Psoas muscle (tissue), 8 donors: ENCODE measurements around the gene SSC4D. TPM values are rescaled to one million over a fixed set of nuclear protein-coding genes. Genes with fewer than 3 reads are reported as not detected.
A peak's percentile ranks its signal among the peaks of the same experiment; 100 is the strongest.

ENCODE experiments used
- ATAC-seq, 4 donors: fragments of 200-7000 bp; cut with Tn5 transposase; one replicate each; pipeline ENCODE4 v1.9.1; 2020; ENCODE audit warnings: moderate library complexity in 3 of 4, mild to moderate bottlenecking in 2 of 4
- DNase-seq, 2 donors: peaks; one replicate each; pipeline ENCODE4 v3.0.0-alpha.2; 2020
- H3K27ac ChIP-seq: fragments of 200-600 bp; one replicate; pipeline ENCODE4 v1.8.0; 2022
- H3K27me3 ChIP-seq, 3 donors: fragments of 200-600 bp in 1 of 3; one replicate each; pipeline versions ENCODE4 v1.6.1 to v1.8.0; 2013 to 2022; ENCODE audit warnings: low read length in 2 of 3, mild to moderate bottlenecking in 2 of 3, moderate library complexity in 1 of 3; ENCODE audit not compliant: insufficient read depth in 3 of 3
- H3K36me3 ChIP-seq, 2 donors: fragments of 200-600 bp in 1 of 2; one replicate each; pipeline versions ENCODE4 v1.6.1 to v1.8.0; 2013 to 2022; ENCODE audit warnings: low read depth in 1 of 2, mild to moderate bottlenecking in 1 of 2, moderate library complexity in 1 of 2; ENCODE audit not compliant: insufficient read depth in 1 of 2
- H3K4me1 ChIP-seq: fragments of 200-600 bp; one replicate; pipeline ENCODE4 v1.8.0; 2022
- H3K4me3 ChIP-seq: fragments of 200-600 bp; one replicate; pipeline ENCODE4 v1.8.0; 2022; ENCODE audit warnings: mild to moderate bottlenecking
- H3K9me3 ChIP-seq: fragments of 200-600 bp; one replicate; pipeline ENCODE4 v1.8.0; 2022
- WGBS, 3 donors: extraction: QIAGEN DNeasy Blood & Tissue Kit; methylation state at CpG; one replicate each; pipeline versions ENCODE4 v1.1.6 to v1.1.7; 2013; 5-methylcytosine and 5-hydroxymethylcytosine counted together
- intact Hi-C, 2 donors: fragments of 100-400 bp; cut with DNase I; formaldehyde crosslinking; loops; one replicate each; pipeline versions ENCODE4 v1.11.0 to v1.14.2; 2022
- polyA plus RNA-seq, 3 donors: library from polyadenylated mRNA; stranded (reverse); fragments of 200-250 nt; gene quantifications; one replicate each; pipeline ENCODE4 v1.2.3, GENCODE V29; 2013
- total RNA-seq, 4 donors: library from RNA; stranded (reverse); fragmentation: NEBNext Ultra II Directional in 2 of 4; extraction: Animal tissue kit (Norgen Biotek cat#: 25700) in 2 of 4; gene quantifications; one replicate each; pipeline versions ENCODE4 v1.2.1 to v1.2.4, GENCODE V29; 2021 to 2023
- TF ChIP-seq, protein P1 (sequence below): fragments of 200-600 bp; IDR thresholded peaks from one replicate; pipeline ENCODE4 v1.8.0; 2022; ENCODE audit warnings: antibody characterized with exemption
- donor health status: healthy with polysubstance abuse.
- donor health status: DM: no; HTN: no; CAD: no; lungs with moderate emphysema.
- donor health status: Bipolar disorder and iron deficiency.
- donor health status: healthy.
- donor health status: DM: yes; HTN: yes; CAD: no.
- donor health status: DM: no; HTN: no; CAD: no.
- donor health status: DM: no; HTN: no; CAD: no.
- donor health status: DM: yes; HTN: yes; CAD: no.

SSC4D gene
- total and polyA plus RNA-seq, 7 donors = 0.79 to 3.3 (median 1.0) TPM

- peak overlapping the region; percentile 84 for H3K27ac ChIP-seq
Measured at GRCh38 chr7:76340617-76341131, 68.8 kb downstream of the SSC4D start.

More at GRCh38 chr7:76340617-76341131, 68.8 kb downstream of the SSC4D start:
- WGBS, 3 donors = 55 to 74% (median 56%) methylated on average over 3 of the region's 3 CpGs
- H3K27me3 ChIP-seq = no peaks in the 10 kb centered on the region
- DNase-seq = no peak
- peaks cover 86% of the 10 kb centered on the region for H3K4me1 ChIP-seq
- H3K4me3 ChIP-seq = peak overlapping the region; percentile 33
- TF ChIP-seq, protein P1, sequence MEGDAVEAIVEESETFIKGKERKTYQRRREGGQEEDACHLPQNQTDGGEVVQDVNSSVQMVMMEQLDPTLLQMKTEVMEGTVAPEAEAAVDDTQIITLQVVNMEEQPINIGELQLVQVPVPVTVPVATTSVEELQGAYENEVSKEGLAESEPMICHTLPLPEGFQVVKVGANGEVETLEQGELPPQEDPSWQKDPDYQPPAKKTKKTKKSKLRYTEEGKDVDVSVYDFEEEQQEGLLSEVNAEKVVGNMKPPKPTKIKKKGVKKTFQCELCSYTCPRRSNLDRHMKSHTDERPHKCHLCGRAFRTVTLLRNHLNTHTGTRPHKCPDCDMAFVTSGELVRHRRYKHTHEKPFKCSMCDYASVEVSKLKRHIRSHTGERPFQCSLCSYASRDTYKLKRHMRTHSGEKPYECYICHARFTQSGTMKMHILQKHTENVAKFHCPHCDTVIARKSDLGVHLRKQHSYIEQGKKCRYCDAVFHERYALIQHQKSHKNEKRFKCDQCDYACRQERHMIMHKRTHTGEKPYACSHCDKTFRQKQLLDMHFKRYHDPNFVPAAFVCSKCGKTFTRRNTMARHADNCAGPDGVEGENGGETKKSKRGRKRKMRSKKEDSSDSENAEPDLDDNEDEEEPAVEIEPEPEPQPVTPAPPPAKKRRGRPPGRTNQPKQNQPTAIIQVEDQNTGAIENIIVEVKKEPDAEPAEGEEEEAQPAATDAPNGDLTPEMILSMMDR = no peak
- no peaks in the 10 kb centered on the region for H3K9me3 ChIP-seq
- ATAC-seq = peak in 1 of 4 donors; percentile 17
- intact Hi-C loops = no loop called here
- peaks cover 3 to 40% of the 10 kb centered on the region in 2 donors for H3K36me3 ChIP-seq

Other genes with a start within 250 kb of the SSC4D start
- 1 to 10 TPM in 2 of 4 donors, under 1 TPM in 2; 0.66 to 1.9 (median 1.1) TPM for gene SRRM3, start 207.8 kb downstream of the SSC4D start, total RNA-seq
- gene SRRM3, start 207.8 kb downstream of the SSC4D start, polyA plus RNA-seq = 1 to 10 TPM in 1 of 3 donors, under 1 TPM in 2; 0.48 to 5.4 (median 0.49) TPM
- 1,000 to 10,000 TPM; 2,972 to 5,803 (median 5,243) TPM for gene HSPB1, start 107.0 kb downstream of the SSC4D start, total RNA-seq
- 1,000 to 10,000 TPM; 1,312 to 4,364 (median 1,775) TPM for gene HSPB1, start 107.0 kb downstream of the SSC4D start, polyA plus RNA-seq
- 100 to 1,000 TPM; 342 to 421 (median 401) TPM for gene YWHAG, start 50.7 kb downstream of the SSC4D start, total RNA-seq
- 100 to 1,000 TPM; 204 to 523 (median 213) TPM for gene YWHAG, start 50.7 kb downstream of the SSC4D start, polyA plus RNA-seq
- 10 to 100 TPM in 1 of 4 donors, 1 to 10 TPM in 1, under 1 TPM in 1, not detected in 1; 0.96 to 12.3 (median 4.0) TPM for gene ZP3, start 15.3 kb upstream of the SSC4D start, total RNA-seq
- under 1 TPM; 0.23 to 0.52 (median 0.32) TPM for gene ZP3, start 15.3 kb upstream of the SSC4D start, polyA plus RNA-seq
- 10 to 100 TPM; 10.5 to 15.7 (median 14.6) TPM for gene DTX2, start 52.0 kb upstream of the SSC4D start, total RNA-seq
- 10 to 100 TPM; 12.8 to 21.5 (median 18.1) TPM for gene DTX2, start 52.0 kb upstream of the SSC4D start, polyA plus RNA-seq
- under 1 TPM in 3 of 4 donors, not detected in 1; 0.48 to 0.91 (median 0.77) TPM for gene UPK3B, start 100.9 kb upstream of the SSC4D start, total RNA-seq
- gene UPK3B, start 100.9 kb upstream of the SSC4D start, polyA plus RNA-seq = under 1 TPM; 0.12 to 0.23 (median 0.13) TPM
- gene SPDYE16, start 133.6 kb upstream of the SSC4D start, total RNA-seq = under 1 TPM in 3 of 4 donors, not detected in 1; 0.40 to 0.60 (median 0.44) TPM
- gene SPDYE16, start 133.6 kb upstream of the SSC4D start, polyA plus RNA-seq = under 1 TPM; 0.04 to 0.13 (median 0.10) TPM
- 10 to 100 TPM in 2 of 4 donors, 1 to 10 TPM in 2; 3.5 to 30.5 (median 13.7) TPM for gene POMZP3, start 217.6 kb upstream of the SSC4D start, total RNA-seq
- gene POMZP3, start 217.6 kb upstream of the SSC4D start, polyA plus RNA-seq = 10 to 100 TPM in 2 of 3 donors, 1 to 10 TPM in 1; 3.7 to 19.1 (median 10.3) TPM